Spleen (tissue), 11 donors: Measurements from ENCODE around the gene GANAB. TPM values are rescaled to one million over a fixed set of nuclear protein-coding genes. Genes with fewer than 3 reads are reported as not detected.

Experiments used
- DNase-seq: peaks from one replicate; pipeline ENCODE4 v3.0.0-alpha.2; 2020
- H3K27ac ChIP-seq, 8 donors: fragments of 200-600 bp; sonication (generic) in 7 of 8; 1 replicate in 4 of 8; 2 replicates in 4 of 8; pipeline versions ENCODE4 v1.5.0 to v1.8.0; 2016 to 2021; ENCODE audit warnings: inconsistent platforms in 4 of 8, mild to moderate bottlenecking in 4 of 8, moderate library complexity in 1 of 8
- H3K27me3 ChIP-seq, 7 donors: fragments of 200-600 bp; sonication (generic) in 6 of 7; replicated peaks in 1 of 7; 1 replicate in 4 of 7; 2 replicates in 3 of 7; pipeline versions ENCODE4 v1.5.0 to v1.8.0; 2016 to 2021; ENCODE audit warnings: inconsistent platforms in 3 of 7, mild to moderate bottlenecking in 1 of 7
- H3K36me3 ChIP-seq, 6 donors: fragments of 200-600 bp; sonication (generic) in 5 of 6; 1 replicate in 4 of 6; 2 replicates in 2 of 6; pipeline versions ENCODE4 v1.5.0 to v1.8.0; 2016 to 2021; ENCODE audit warnings: inconsistent platforms in 2 of 6
- H3K4me1 ChIP-seq, 6 donors: fragments of 200-600 bp; sonication (generic) in 5 of 6; 1 replicate in 3 of 6; 2 replicates in 3 of 6; pipeline versions ENCODE4 v1.5.0 to v1.8.0; 2016 to 2021; ENCODE audit warnings: inconsistent platforms in 3 of 6
- H3K4me3 ChIP-seq, 8 donors: fragments of 200-600 bp; sonication (generic) in 7 of 8; 1 replicate in 4 of 8; 2 replicates in 4 of 8; pipeline versions ENCODE4 v1.5.0 to v1.8.0; 2016 to 2021; ENCODE audit warnings: inconsistent platforms in 4 of 8, mild to moderate bottlenecking in 4 of 8, moderate library complexity in 2 of 8
- H3K9me3 ChIP-seq, 8 donors: fragments of 200-600 bp; sonication (generic) in 7 of 8; 1 replicate in 4 of 8; 2 replicates in 4 of 8; pipeline versions ENCODE4 v1.5.0 to v1.8.0; 2016 to 2021; ENCODE audit warnings: inconsistent platforms in 4 of 8
- CTCF ChIP-seq, 11 experiments: fragments of 200-600 bp in 7 of 11; fragments of 450-650 bp in 4 of 11; sonication (generic) in 4 of 11; IDR thresholded peaks in 8 of 11; conservative IDR thresholded peaks in 3 of 11; 1 replicate in 7 of 11; 2 replicates in 4 of 11; pipeline versions ENCODE4 v1.4.0 to v1.8.0; 2016 to 2021; ENCODE audit warnings: antibody characterized with exemption in 11 of 11, inconsistent platforms in 4 of 11, mild to moderate bottlenecking in 1 of 11
- POLR2A ChIP-seq, 3 donors: fragments of 450-650 bp; IDR thresholded peaks; one replicate each; pipeline ENCODE4 v1.5.1; 2017; ENCODE audit warnings: antibody characterized with exemption in 3 of 3, mild to moderate bottlenecking in 1 of 3
- POLR2AphosphoS5 ChIP-seq, 3 donors: sonication (generic); formaldehyde crosslinking; IDR thresholded peaks; one replicate each; pipeline ENCODE4 v1.5.1; 2017; ENCODE audit warnings: antibody characterized with exemption in 3 of 3
- WGBS, 5 donors: extraction: QIAGEN DNeasy Blood & Tissue Kit in 3 of 5; methylation state at CpG; one replicate each; pipeline versions ENCODE4 v1.1.5 to v1.1.7; 2013 to 2018; 5-methylcytosine and 5-hydroxymethylcytosine counted together
- intact Hi-C: fragments of 100-400 bp; cut with DNase I; formaldehyde crosslinking; loops from one replicate; pipeline ENCODE4 v1.15.0; 2023; ENCODE audit warnings: low total_unique reads
- polyA plus RNA-seq, 3 donors: library from polyadenylated mRNA; stranded (reverse); fragments of 200-250 nt; gene quantifications; one replicate each; pipeline ENCODE4 v1.2.1, GENCODE V29; 2013
- total RNA-seq, 7 donors: library from RNA; depleted of rRNA in 3 of 7; stranded (reverse); fragments of >200 nt in 3 of 7; fragmentation: NEBNext Ultra II Directional in 4 of 7; extraction: Animal tissue kit (Norgen Biotek cat#: 25700) in 4 of 7; gene quantifications; one replicate each; pipeline versions ENCODE4 v1.1.0 to v1.2.1, GENCODE V29; 2016 to 2021
- donor health status: healthy with polysubstance abuse.
- donor health status: DM: no; HTN: no; CAD: no; lungs with moderate emphysema.
- donor health status: DM: no; HTN: no; CAD: no.
- donor health status: Bipolar disorder and iron deficiency.
- donor health status: healthy.
- donor health status: DM: no; HTN: no; CAD: no.
- donor health status: DM: yes; HTN: yes; CAD: no.

GANAB gene
- total and polyA plus RNA-seq, 10 donors, result 49.0 to 245 (median 136) TPM

GRCh38 chr11:62605902-62606301 is 40.5 kb downstream of the GANAB start:
- H3K4me3 ChIP-seq, result no peak overlapping the region
- H3K36me3 ChIP-seq, result peaks cover 0 to 85% (median 38%) of the 10 kb centered on the region in 6 donors
- DNase-seq, result no peak
- no peak for TF ChIP-seq CTCF (IDR thresholded peaks at IDR 0.05 in 8 of 11, conservative IDR thresholded peaks at IDR 0.05 in 3 of 11)
- no peak for TF ChIP-seq POLR2A (IDR thresholded peaks at IDR 0.05)
- TF ChIP-seq POLR2AphosphoS5 (IDR thresholded peaks at IDR 0.05), result no peak
- peaks cover 13 to 81% (median 45%) of the 10 kb centered on the region in 6 donors for H3K4me1 ChIP-seq
- intact Hi-C loops, result no loop called here
- H3K27me3 ChIP-seq, result no peaks in the 10 kb centered on the region
- WGBS, 5 donors, result 93 to 98% (median 96%) methylated on average over 15 of the region's 15 CpGs
- no peaks in the 10 kb centered on the region for H3K9me3 ChIP-seq
- H3K27ac ChIP-seq, result no peak overlapping the region

GRCh38 chr11:62605467-62605866 is 40.9 kb downstream of the GANAB start:
- H3K4me3 ChIP-seq, result no peak overlapping the region

DNA sequence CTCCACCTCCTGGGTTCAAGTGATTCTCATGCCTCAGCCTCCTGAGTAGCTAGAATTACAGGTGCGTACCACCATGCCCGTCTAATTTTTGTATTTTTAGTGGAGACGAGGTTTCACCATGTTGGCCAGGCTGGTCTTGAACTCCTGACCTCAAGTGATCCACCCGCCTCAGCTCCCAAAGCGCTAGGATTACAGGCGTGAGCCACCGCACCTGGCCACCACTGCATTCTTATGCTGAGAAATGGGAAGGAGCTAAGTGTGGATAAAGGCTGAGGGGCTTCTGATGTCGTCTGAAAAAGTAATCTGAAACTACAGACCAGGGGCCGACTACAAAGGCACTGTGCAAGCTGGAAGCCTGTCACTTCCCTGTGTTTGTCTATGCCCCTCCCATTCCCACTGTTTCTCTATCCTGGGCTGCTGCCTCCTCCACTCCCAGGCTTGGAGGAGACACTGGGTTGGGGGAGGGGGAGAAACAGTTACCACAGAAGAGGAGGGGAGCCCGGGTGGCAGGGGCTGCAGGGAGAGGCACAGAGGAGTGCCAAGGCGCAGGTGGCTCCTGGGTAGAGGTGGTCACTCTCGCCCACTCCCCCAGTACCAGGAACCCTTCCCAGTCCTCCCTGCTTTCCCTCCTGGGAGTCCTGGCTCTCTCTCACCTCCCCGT is 41.8 kb downstream of the GANAB start:
- H3K36me3 ChIP-seq, result peaks cover 0 to 75% (median 34%) of the 10 kb centered on the region in 6 donors
- H3K4me1 ChIP-seq, result peaks cover 12 to 81% (median 45%) of the 10 kb centered on the region in 6 donors
- H3K4me3 ChIP-seq, result no peak overlapping the region
- H3K27ac ChIP-seq, result no peak overlapping the region
- 87 to 94% (median 90%) methylated on average over 13 of the region's 13 CpGs for WGBS, 5 donors
- no peak for TF ChIP-seq CTCF (IDR thresholded peaks at IDR 0.05 in 8 of 11, conservative IDR thresholded peaks at IDR 0.05 in 3 of 11)
- TF ChIP-seq POLR2A (IDR thresholded peaks at IDR 0.05), result no peak
- TF ChIP-seq POLR2AphosphoS5 (IDR thresholded peaks at IDR 0.05), result no peak
- intact Hi-C loops, result no loop called here
- DNase-seq, result no peak
- no peaks in the 10 kb centered on the region for H3K27me3 ChIP-seq
- no peaks in the 10 kb centered on the region for H3K9me3 ChIP-seq

More at GRCh38 chr11:62605467-62605866, 40.9 kb downstream of the GANAB start:
- Histone ChIP-seq H3K36me3 (peaks cover 0 to 80% (median 34%) of the 10 kb centered on the region in 6 donors), H3K9me3 (no peaks in the 10 kb centered on the region), H3K27ac (no peak overlapping the region), H3K4me1 (peaks cover 11 to 81% (median 45%) of the 10 kb centered on the region in 6 donors), H3K27me3 (no peaks in the 10 kb centered on the region)
- TF ChIP-seq POLR2AphosphoS5 (IDR thresholded peaks at IDR 0.05), result no peak
- no peak for TF ChIP-seq POLR2A (IDR thresholded peaks at IDR 0.05)
- DNase-seq, result no peak
- intact Hi-C loops, result no loop called here
- WGBS, 5 donors, result 88 to 100% (median 94%) methylated on average over 1 to 6 of the region's 6 CpGs

DNA sequence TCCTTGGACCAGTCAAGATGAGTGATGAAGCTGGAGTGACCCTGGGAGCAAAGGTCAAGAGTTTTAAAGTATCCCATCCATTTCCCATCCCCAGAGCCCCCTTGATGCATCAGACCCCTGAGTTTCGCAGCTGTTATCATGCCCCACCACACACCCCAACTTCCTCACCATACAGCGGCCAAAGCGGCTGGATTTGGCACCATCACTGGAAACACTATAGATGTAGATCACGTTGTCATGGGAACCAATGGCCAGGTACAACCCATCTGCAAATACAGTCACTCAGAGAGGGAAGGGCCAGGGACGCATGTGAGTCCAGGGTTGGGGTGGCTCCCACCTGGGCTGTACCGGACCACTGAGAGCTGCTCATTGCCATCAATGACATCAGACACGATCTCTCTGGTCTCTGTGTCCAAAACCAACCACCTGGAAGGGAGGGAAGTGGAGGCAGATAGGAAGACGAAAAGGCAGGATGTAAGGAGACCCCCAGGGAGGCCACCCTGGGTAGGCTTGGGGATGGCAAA is 42.6 kb downstream of the GANAB start:
- Histone ChIP-seq H3K27me3 (no peaks in the 10 kb centered on the region), H3K9me3 (no peaks in the 10 kb centered on the region), H3K36me3 (peaks cover 0 to 69% (median 33%) of the 10 kb centered on the region in 6 donors), H3K4me3 (no peak overlapping the region), H3K4me1 (peaks cover 15 to 81% (median 47%) of the 10 kb centered on the region in 6 donors), H3K27ac (no peak overlapping the region)
- DNase-seq, result no peak
- TF ChIP-seq POLR2AphosphoS5 (IDR thresholded peaks at IDR 0.05), result no peak
- TF ChIP-seq POLR2A (IDR thresholded peaks at IDR 0.05), result no peak
- no peak for TF ChIP-seq CTCF (IDR thresholded peaks at IDR 0.05 in 8 of 11, conservative IDR thresholded peaks at IDR 0.05 in 3 of 11)
- intact Hi-C loops, result no loop called here
- WGBS, 5 donors, result 90 to 94% (median 91%) methylated on average over 8 of the region's 8 CpGs
